Upper lobe of left lung (tissue), 4 donors: Measurements from ENCODE around the gene CHST9.
"Not testable (repeated sequence)": the region's sequence is repeated elsewhere in the genome, so short reads cannot be mapped to it uniquely, and the experiment has no call there.

ENCODE experiments used
- CTCF ChIP-seq, 6 experiments: fragments of 450-650 bp in 4 of 6; fragments of 200-600 bp in 2 of 6; sonication (generic) in 2 of 6; IDR thresholded peaks; one replicate each; pipeline ENCODE4 v1.5.1; 2016 to 2019; ENCODE audit warnings: antibody characterized with exemption in 6 of 6
- POLR2AphosphoS5 ChIP-seq, 2 donors: sonication (generic); formaldehyde crosslinking; IDR thresholded peaks; one replicate each; pipeline ENCODE4 v1.5.1; 2017; ENCODE audit warnings: antibody characterized with exemption in 2 of 2

DNA sequence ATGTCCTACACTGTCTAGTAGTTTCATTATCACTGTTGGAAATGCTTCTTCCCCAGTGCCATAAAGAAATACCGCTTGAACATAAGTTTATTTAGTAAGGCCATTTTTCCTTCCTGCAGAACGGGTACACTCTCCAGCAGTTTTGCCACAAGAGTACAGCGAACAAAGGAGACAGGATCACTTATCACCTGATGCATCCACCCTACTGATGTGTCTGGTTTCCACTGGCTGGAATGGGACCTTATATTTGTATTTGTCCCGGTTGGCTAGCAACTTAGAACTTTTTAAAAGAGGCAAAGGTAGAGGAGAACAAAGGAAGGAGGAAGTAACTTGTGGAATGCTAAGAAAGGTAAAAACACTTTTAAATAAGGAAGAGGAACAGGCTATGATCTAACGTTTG, 46.1 kb upstream of the CHST9 start:
- TF ChIP-seq CTCF, POLR2AphosphoS5 (IDR thresholded peaks at IDR 0.05): not testable (repeated sequence)
